Measurements from ENCODE around the gene FHOD3.

- TF ChIP-seq CTCF (IDR thresholded peaks at IDR 0.05; ENCODE audit: insufficient read depth, low read depth, low read length) (no peak), EZH2 (IDR thresholded peaks at IDR 0.05; ENCODE audit: insufficient read depth, low read length) (no peak)
Observed at GRCh38 chr18:36766836-36767235, 469.3 kb downstream of the FHOD3 start.
